GM12864 (cell line): ENCODE measurements around the gene TEX51.

Source experiments
- DNase-seq: peaks from one replicate; pipeline ENCODE4 v3.0.0-alpha.2; 2011; ENCODE audit warnings: low read depth
- H3K4me3 ChIP-seq: 2 replicates; pipeline ENCODE4 v1.5.1; 2011; ENCODE audit warnings: mild to moderate bottlenecking, low read depth, low read length, control low read depth
- TF ChIP-seq, protein P1 (sequence below): IDR thresholded peaks from 2 replicates; pipeline ENCODE4 v1.5.1; 2011; ENCODE audit warnings: low read depth, mild to moderate bottlenecking, moderate library complexity, low read length, control low read depth, inconsistent platforms; ENCODE audit errors: missing control alignments

The TEX51 gene

DNA sequence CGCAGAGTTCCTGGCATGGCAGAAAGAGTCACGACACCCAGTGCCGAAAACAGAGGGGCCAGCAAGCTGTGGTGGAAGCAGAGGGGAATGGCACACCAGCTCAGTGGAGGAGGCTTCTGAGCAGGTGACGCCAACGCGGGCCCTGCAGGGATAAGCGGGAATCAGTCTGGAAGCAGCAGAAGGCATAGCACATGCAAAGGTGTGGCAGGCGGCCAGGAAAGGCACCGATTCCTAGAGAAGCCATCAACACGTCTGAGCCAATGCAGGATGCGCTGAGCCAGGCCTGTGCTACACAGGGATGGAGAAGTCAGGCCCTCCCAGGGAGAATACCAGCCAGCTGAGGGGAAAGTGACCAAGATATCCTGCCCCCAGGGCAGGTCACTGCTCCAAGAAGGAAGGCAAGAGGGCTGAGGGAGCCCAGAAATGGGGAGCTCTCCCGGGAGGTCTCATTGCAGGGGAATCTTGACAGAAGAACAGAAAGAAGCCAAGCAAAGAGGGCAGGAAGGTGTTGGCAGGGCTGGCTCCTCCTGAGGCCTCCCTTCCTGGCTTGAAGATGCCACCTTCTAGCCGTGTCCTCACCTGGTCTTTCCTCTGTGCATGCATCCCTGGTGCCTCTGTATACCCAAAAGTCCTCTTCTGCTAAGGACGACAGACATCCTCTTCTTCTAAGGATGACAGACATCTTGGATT is 16.3 kb downstream of the TEX51 start:
- TF ChIP-seq, protein P1, sequence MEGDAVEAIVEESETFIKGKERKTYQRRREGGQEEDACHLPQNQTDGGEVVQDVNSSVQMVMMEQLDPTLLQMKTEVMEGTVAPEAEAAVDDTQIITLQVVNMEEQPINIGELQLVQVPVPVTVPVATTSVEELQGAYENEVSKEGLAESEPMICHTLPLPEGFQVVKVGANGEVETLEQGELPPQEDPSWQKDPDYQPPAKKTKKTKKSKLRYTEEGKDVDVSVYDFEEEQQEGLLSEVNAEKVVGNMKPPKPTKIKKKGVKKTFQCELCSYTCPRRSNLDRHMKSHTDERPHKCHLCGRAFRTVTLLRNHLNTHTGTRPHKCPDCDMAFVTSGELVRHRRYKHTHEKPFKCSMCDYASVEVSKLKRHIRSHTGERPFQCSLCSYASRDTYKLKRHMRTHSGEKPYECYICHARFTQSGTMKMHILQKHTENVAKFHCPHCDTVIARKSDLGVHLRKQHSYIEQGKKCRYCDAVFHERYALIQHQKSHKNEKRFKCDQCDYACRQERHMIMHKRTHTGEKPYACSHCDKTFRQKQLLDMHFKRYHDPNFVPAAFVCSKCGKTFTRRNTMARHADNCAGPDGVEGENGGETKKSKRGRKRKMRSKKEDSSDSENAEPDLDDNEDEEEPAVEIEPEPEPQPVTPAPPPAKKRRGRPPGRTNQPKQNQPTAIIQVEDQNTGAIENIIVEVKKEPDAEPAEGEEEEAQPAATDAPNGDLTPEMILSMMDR, result no peak
- DNase-seq, result no peak
- H3K4me3 ChIP-seq, result no peak overlapping the region

DNA sequence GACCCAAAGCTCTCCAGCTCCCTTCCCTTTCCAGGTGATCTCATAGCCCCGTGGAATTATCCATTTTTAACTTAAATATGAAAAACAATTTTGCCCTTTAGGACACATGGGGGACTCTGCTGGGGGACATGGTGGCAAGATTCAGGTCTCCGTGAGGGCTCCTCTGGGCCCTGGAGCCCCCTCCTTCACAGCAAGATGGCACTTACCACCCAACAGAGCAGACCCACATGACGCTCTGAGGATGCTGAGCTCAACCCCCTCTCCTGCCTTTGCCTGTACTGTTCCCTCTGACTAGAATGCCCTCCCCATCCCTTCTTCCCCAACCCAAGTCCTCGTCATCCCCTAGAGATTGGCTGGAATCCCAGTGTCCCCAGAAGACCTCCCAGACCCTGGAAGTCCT is 17.2 kb downstream of the TEX51 start:
- no peak for DNase-seq
- H3K4me3 ChIP-seq, result no peak overlapping the region
- TF ChIP-seq, protein P1, result no peak

DNA sequence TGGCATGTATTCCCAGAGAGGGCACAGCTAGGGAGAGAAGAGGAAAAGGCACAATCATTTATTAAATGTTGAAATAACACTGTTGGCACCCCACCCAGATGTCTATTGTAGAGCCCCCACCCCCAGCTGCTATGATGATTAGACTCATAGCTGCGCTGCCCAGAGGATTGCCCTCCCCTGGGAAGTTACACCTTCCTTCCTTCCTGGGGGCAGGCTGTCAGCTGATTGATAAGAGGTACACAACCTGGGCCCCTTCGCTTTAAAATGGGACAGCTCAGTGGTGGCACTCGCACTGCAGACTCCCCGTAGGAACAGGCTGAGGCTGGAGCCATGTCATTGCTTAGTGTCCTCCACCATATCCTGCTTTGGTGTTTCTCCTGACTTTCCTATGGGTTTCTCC is 18.1 kb downstream of the TEX51 start:
- no peak for DNase-seq
- TF ChIP-seq, protein P1, result no peak
- no peak overlapping the region for H3K4me3 ChIP-seq

DNA sequence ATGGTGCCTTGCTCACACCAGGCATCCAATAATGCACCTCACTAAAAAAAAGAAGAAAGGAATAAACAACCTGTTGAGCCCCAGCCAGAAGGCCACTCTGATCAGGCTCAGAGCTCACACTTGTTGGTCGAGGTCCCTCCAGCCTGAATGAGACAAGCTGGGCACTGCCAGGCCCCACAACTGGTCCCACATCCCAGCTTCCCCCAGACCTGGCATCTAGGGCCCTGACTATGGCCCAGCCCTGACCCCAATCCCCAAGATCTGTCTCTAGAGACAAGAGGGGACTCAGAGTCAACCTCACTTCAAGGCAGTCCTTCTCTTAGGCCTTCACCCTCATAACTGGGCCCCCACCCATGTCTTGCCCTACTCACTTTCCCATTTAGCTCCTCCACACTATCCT is 22.4 kb downstream of the TEX51 start:
- TF ChIP-seq, protein P1, result no peak

DNA sequence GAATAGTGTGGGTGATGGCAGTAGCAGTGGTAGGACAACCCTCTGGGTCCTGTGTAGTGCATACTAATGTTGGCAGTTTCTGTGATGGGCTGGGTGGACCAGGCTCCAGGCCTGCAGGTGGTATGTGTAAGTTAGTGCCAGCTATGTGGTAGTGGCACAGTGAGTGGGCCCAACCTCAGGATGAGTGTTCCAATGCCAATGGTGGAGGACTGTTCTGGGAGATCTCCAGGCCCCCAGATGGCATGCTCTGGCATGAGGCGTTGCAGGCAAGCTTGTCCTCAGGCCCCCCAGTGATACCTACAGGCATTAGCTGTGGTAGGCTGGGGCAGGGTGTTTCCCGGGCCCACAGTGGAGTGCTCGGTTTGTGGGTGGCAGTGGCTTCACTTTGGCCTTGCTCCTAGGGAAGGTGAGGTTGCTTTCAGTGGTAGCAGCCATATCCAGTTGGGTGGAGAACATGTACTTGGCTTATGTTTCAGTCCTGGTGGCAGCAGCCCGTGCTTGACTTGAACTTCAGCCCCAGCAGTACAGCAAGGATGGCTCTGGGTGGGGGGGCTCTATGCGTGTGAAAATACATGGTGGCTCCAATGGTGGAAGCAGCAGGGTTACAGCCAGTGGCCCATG is 32.4 kb downstream of the TEX51 start:
- DNase-seq, result no peak
- TF ChIP-seq, protein P1, result no peak
- no peak overlapping the region for H3K4me3 ChIP-seq

More for the DNA sequence above, 22.4 kb downstream of the TEX51 start:
- no peak overlapping the region for H3K4me3 ChIP-seq
- DNase-seq, result no peak

DNA sequence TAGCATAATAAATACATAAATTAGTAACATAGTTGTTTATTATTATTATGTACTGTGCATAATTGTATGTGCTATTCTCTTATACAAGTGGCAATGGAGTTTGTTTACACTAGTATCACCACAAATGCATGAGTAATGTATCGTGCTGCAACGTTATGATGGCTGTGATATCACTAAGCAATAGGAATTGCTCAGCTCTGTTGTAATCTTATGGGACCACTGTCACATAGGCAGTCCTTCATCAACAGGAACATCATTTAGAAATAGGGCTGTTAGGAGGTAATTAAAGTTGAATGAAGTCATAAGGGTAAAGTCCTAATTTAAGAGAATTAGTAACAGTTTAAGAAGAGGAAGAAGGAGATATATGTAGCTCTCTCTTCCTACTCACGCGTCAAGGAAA is 33.8 kb downstream of the TEX51 start:
- TF ChIP-seq, protein P1, result no peak
- DNase-seq, result no peak
- H3K4me3 ChIP-seq, result no peak overlapping the region

DNA sequence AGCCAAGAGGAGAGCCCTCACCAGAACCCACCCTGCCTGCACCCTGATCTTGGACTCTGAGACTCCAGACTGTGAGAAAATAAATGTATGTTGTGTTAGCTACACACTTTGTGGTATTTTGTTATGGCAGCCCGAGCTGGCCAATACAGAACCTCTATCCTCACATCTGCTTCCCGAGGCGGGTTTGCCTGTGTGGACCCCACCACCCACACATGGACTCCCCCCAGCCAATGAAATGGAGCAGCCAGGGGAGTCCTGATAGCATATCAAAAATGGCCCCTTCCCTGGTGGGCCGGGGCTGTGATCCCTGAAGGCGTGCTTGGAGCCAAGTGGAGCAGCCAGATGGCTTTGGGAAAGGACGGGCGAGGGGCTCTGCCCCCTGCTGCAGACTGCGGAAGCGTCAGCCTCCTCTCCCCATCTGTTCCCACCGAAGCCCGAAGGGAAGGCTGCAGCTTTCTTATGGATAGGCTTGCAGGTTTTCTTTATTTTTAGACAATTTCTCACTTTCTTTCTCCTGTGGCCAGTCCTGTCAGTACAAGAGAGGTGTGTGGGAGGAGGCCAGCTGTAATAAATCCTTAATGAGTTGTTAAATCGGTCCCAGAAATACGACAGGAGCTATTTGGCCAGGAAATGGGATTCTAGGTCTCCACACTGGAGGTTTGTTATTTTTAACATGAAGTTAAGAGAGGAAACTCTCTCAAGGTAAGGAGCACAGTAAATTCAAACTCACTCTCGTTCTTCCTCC is 34.4 kb downstream of the TEX51 start:
- no peak for DNase-seq
- H3K4me3 ChIP-seq, result no peak overlapping the region
- TF ChIP-seq, protein P1, result no peak
